K562 (cell line): Measurements from ENCODE around the gene ANAPC16. TPM values are rescaled to one million over a fixed set of nuclear protein-coding genes. Genes with fewer than 3 reads are reported as not detected.

ENCODE experiments used
- BDP1 ChIP-seq: IDR thresholded peaks from 3 replicates; pipeline ENCODE4 v1.6.1; 2011; ENCODE audit not compliant: insufficient read length, insufficient read depth
- CEBPB ChIP-seq: fragments of 450-650 bp; IDR thresholded peaks from 2 replicates; pipeline ENCODE4 v1.6.1; 2016; ENCODE audit warnings: missing genetic modification characterization, missing compliant biosample characterization
- DIDO1 ChIP-seq: fragments of 450-650 bp; IDR thresholded peaks from 2 replicates; pipeline ENCODE4 v1.6.1; 2016; ENCODE audit warnings: low read depth, missing biosample characterization, missing genetic modification characterization
- GATAD2B ChIP-seq: fragments of 450-650 bp; IDR thresholded peaks from 2 replicates; pipeline ENCODE4 v1.6.1; 2017; ENCODE audit warnings: mild to moderate bottlenecking, borderline replicate concordance
- KLF13 ChIP-seq: fragments of 450-650 bp; IDR thresholded peaks from 2 replicates; pipeline ENCODE4 v1.6.1; 2016; ENCODE audit warnings: missing genetic modification characterization, low read depth, mild to moderate bottlenecking, missing compliant biosample characterization, moderate library complexity, borderline replicate concordance
- KLF6 ChIP-seq: fragments of 250-450 bp; sonication (Bioruptor Pico); IDR thresholded peaks from 2 replicates; pipeline ENCODE4 v1.4.0; 2020; ENCODE audit warnings: mild to moderate bottlenecking, moderate library complexity, borderline replicate concordance
- NR2F6 ChIP-seq: fragments of 450-650 bp; formaldehyde crosslinking; IDR thresholded peaks from 2 replicates; pipeline ENCODE4 v1.4.0; 2020; ENCODE audit warnings: mild to moderate bottlenecking
- PTTG1 ChIP-seq: fragments of 450-650 bp; IDR thresholded peaks from 2 replicates; pipeline ENCODE4 v1.6.1; 2016; ENCODE audit warnings: low read depth, mild to moderate bottlenecking, missing genetic modification characterization, missing compliant biosample characterization
- SREBF1 ChIP-seq: fragments of 150-350 bp; IDR thresholded peaks from 2 replicates; pipeline ENCODE4 v1.6.1; 2014; ENCODE audit warnings: antibody characterized with exemption, low read depth, low read length, borderline replicate concordance
- U2AF2 ChIP-seq: fragments of 200-400 bp; formaldehyde crosslinking; optimal IDR thresholded peaks from 2 replicates; pipeline ENCODE3; 2017; ENCODE audit warnings: low read depth, mild to moderate bottlenecking, low read length
- ZNF174 ChIP-seq: fragments of 250-450 bp; sonication (Bioruptor Pico); IDR thresholded peaks from 2 replicates; pipeline ENCODE4 v1.4.0; 2020; ENCODE audit warnings: mild to moderate bottlenecking
- polyA plus RNA-seq, 8 experiments: library from polyadenylated mRNA; depleted of rRNA in 4 of 8; stranded (reverse) in 5 of 8; unstranded in 3 of 8; fragments of >200 nt; fragmentation: Nextera tagmentation in 2 of 8; fragmentation: Illumina TruSeq in 1 of 8; extraction: Ambion mirVana in 2 of 8; extraction: Trizol in 1 of 8; gene quantifications; 2 replicates each; pipeline versions ENCODE4 v1.2.1 to v1.2.3, GENCODE V29; 2011 to 2014; ENCODE audit warnings: inconsistent platforms in 1 of 8, missing spikeins in 1 of 8
- total RNA-seq, 7 experiments: library from RNA; depleted of rRNA in 6 of 7; stranded (reverse); fragments of >200 nt in 6 of 7; fragmentation: Illumina TruSeq in 2 of 7; extraction: Trizol in 2 of 7; gene quantifications; 2 replicates each; pipeline versions ENCODE4 v1.2.1 to v1.2.3, GENCODE V29; 2011 to 2021; ENCODE audit warnings: low replicate concordance in 1 of 7
- TF ChIP-seq, protein P1 (sequence below): fragments of 450-650 bp; IDR thresholded peaks from 2 replicates; pipeline ENCODE4 v1.6.1; 2016; ENCODE audit warnings: mild to moderate bottlenecking, moderate library complexity
- TF ChIP-seq, protein P2 (sequence below), 2 experiments: IDR thresholded peaks in 1 of 2; conservative IDR thresholded peaks in 1 of 2; 2 replicates each; pipeline ENCODE4 v1.6.1; 2016; ENCODE audit warnings: low read depth in 2 of 2, mild to moderate bottlenecking in 1 of 2, missing compliant biosample characterization in 1 of 2, missing genetic modification characterization in 1 of 2, moderate library complexity in 1 of 2

Gene ANAPC16
- total and polyA plus RNA-seq, 9 of the 15 experiments (the other 6 are each of a cell fraction or from before 2014, with no cell fraction given) = 42.6 to 208 (median 108) TPM

DNA sequence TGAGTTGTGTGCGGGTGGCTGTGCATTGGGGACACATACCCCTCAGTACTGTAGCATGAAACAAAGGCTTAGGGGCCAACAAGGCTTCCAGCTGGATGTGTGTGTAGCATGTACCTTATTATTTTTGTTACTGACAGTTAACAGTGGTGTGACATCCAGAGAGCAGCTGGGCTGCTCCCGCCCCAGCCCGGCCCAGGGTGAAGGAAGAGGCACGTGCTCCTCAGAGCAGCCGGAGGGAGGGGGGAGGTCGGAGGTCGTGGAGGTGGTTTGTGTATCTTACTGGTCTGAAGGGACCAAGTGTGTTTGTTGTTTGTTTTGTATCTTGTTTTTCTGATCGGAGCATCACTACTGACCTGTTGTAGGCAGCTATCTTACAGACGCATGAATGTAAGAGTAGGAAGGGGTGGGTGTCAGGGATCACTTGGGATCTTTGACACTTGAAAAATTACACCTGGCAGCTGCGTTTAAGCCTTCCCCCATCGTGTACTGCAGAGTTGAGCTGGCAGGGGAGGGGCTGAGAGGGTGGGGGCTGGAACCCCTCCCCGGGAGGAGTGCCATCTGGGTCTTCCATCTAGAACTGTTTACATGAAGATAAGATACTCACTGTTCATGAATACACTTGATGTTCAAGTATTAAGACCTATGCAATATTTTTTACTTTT, 59.7 kb downstream of the ANAPC16 start (continued):
- TF ChIP-seq, protein P1, sequence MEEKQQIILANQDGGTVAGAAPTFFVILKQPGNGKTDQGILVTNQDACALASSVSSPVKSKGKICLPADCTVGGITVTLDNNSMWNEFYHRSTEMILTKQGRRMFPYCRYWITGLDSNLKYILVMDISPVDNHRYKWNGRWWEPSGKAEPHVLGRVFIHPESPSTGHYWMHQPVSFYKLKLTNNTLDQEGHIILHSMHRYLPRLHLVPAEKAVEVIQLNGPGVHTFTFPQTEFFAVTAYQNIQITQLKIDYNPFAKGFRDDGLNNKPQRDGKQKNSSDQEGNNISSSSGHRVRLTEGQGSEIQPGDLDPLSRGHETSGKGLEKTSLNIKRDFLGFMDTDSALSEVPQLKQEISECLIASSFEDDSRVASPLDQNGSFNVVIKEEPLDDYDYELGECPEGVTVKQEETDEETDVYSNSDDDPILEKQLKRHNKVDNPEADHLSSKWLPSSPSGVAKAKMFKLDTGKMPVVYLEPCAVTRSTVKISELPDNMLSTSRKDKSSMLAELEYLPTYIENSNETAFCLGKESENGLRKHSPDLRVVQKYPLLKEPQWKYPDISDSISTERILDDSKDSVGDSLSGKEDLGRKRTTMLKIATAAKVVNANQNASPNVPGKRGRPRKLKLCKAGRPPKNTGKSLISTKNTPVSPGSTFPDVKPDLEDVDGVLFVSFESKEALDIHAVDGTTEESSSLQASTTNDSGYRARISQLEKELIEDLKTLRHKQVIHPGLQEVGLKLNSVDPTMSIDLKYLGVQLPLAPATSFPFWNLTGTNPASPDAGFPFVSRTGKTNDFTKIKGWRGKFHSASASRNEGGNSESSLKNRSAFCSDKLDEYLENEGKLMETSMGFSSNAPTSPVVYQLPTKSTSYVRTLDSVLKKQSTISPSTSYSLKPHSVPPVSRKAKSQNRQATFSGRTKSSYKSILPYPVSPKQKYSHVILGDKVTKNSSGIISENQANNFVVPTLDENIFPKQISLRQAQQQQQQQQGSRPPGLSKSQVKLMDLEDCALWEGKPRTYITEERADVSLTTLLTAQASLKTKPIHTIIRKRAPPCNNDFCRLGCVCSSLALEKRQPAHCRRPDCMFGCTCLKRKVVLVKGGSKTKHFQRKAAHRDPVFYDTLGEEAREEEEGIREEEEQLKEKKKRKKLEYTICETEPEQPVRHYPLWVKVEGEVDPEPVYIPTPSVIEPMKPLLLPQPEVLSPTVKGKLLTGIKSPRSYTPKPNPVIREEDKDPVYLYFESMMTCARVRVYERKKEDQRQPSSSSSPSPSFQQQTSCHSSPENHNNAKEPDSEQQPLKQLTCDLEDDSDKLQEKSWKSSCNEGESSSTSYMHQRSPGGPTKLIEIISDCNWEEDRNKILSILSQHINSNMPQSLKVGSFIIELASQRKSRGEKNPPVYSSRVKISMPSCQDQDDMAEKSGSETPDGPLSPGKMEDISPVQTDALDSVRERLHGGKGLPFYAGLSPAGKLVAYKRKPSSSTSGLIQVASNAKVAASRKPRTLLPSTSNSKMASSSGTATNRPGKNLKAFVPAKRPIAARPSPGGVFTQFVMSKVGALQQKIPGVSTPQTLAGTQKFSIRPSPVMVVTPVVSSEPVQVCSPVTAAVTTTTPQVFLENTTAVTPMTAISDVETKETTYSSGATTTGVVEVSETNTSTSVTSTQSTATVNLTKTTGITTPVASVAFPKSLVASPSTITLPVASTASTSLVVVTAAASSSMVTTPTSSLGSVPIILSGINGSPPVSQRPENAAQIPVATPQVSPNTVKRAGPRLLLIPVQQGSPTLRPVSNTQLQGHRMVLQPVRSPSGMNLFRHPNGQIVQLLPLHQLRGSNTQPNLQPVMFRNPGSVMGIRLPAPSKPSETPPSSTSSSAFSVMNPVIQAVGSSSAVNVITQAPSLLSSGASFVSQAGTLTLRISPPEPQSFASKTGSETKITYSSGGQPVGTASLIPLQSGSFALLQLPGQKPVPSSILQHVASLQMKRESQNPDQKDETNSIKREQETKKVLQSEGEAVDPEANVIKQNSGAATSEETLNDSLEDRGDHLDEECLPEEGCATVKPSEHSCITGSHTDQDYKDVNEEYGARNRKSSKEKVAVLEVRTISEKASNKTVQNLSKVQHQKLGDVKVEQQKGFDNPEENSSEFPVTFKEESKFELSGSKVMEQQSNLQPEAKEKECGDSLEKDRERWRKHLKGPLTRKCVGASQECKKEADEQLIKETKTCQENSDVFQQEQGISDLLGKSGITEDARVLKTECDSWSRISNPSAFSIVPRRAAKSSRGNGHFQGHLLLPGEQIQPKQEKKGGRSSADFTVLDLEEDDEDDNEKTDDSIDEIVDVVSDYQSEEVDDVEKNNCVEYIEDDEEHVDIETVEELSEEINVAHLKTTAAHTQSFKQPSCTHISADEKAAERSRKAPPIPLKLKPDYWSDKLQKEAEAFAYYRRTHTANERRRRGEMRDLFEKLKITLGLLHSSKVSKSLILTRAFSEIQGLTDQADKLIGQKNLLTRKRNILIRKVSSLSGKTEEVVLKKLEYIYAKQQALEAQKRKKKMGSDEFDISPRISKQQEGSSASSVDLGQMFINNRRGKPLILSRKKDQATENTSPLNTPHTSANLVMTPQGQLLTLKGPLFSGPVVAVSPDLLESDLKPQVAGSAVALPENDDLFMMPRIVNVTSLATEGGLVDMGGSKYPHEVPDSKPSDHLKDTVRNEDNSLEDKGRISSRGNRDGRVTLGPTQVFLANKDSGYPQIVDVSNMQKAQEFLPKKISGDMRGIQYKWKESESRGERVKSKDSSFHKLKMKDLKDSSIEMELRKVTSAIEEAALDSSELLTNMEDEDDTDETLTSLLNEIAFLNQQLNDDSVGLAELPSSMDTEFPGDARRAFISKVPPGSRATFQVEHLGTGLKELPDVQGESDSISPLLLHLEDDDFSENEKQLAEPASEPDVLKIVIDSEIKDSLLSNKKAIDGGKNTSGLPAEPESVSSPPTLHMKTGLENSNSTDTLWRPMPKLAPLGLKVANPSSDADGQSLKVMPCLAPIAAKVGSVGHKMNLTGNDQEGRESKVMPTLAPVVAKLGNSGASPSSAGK = no peak
- TF ChIP-seq DIDO1 (tag) (no peak), PTTG1 (tag) (no peak), ZNF174 (CRISPR knock-in tag) (no peak), SREBF1 (no peak), NR2F6 (CRISPR knock-in tag) (peak; percentile 92), BDP1 (no peak), KLF6 (CRISPR knock-in tag) (no peak), GATAD2B (no peak), CEBPB (tag) (no peak), KLF13 (tag) (no peak), U2AF2 (no peak)
- TF ChIP-seq, protein P2, sequence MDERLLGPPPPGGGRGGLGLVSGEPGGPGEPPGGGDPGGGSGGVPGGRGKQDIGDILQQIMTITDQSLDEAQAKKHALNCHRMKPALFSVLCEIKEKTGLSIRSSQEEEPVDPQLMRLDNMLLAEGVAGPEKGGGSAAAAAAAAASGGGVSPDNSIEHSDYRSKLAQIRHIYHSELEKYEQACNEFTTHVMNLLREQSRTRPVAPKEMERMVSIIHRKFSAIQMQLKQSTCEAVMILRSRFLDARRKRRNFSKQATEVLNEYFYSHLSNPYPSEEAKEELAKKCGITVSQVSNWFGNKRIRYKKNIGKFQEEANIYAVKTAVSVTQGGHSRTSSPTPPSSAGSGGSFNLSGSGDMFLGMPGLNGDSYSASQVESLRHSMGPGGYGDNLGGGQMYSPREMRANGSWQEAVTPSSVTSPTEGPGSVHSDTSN (CRISPR knock-in tag; IDR thresholded peaks at IDR 0.05; ENCODE audit: low read depth) = no peak
- TF ChIP-seq, protein P2 (tag; conservative IDR thresholded peaks at IDR 0.05; ENCODE audit: low read depth) = peak; percentile 71
